ENCODE measurements around the gene RASD2. TPM values are rescaled to one million over a fixed set of nuclear protein-coding genes. Genes with fewer than 3 reads are reported as not detected.
"Not testable (repeated sequence)": the region's sequence is repeated elsewhere in the genome, so short reads cannot be mapped to it uniquely, and the experiment has no call there.

The RASD2 gene
- total RNA-seq, 1 experiment from 2014 or later, result 3.1 TPM

GRCh38 chr22:35514366-35514765 lies 26.3 kb upstream of the RASD2 start:
- DNase-seq (ENCODE audit: low spot score) (no peak), ATAC-seq (no peak)
- ChIA-PET POLR2A (no interaction called here), CTCF (no interaction called here)
- H3K27ac Mint-ChIP-seq, result no peak overlapping the region
- H3K4me1 Mint-ChIP-seq, result peaks cover 41% of the 10 kb centered on the region
- H3K4me3 Mint-ChIP-seq, result no peak overlapping the region
- H3K36me3 Mint-ChIP-seq, result no peaks in the 10 kb centered on the region
- peaks cover 3% of the 10 kb centered on the region; the same call in 1 of the 2 replicates for H3K27me3 Mint-ChIP-seq (ENCODE audit: low read depth)
- TF ChIP-seq ATF6 (CRISPR knock-in tag; IDR thresholded peaks at IDR 0.05), result no peak
- no peak for TF ChIP-seq STAT6 (CRISPR knock-in tag; conservative IDR thresholded peaks at IDR 0.05; ENCODE audit: low read depth)
- TF ChIP-seq E2F1 (CRISPR knock-in tag; IDR thresholded peaks at IDR 0.05), result no peak
- TF ChIP-seq ZBTB21 (CRISPR knock-in tag; IDR thresholded peaks at IDR 0.05; ENCODE audit: borderline replicate concordance), result no peak
- TF ChIP-seq SOX15 (CRISPR knock-in tag; IDR thresholded peaks at IDR 0.05), result no peak
- no peak for TF ChIP-seq ZSCAN18 (CRISPR knock-in tag; IDR thresholded peaks at IDR 0.05)
- TF ChIP-seq CTCF (IDR thresholded peaks at IDR 0.05), result no peak
- TF ChIP-seq RELA (CRISPR knock-in tag; IDR thresholded peaks at IDR 0.05; ENCODE audit: borderline replicate concordance), result no peak
- no peak for TF ChIP-seq NR1H2 (CRISPR knock-in tag; IDR thresholded peaks at IDR 0.05)
- no peak for TF ChIP-seq IRF2 (CRISPR knock-in tag; IDR thresholded peaks at IDR 0.05; ENCODE audit: borderline replicate concordance, low read depth)
- TF ChIP-seq IRF1 (CRISPR knock-in tag; IDR thresholded peaks at IDR 0.05), result no peak
- TF ChIP-seq ETV6 (CRISPR knock-in tag; IDR thresholded peaks at IDR 0.05), result no peak
- H3K9me3 Mint-ChIP-seq, result no peaks in the 10 kb centered on the region

GRCh38 chr22:35515952-35516351 lies 24.7 kb upstream of the RASD2 start:
- H3K4me3 Mint-ChIP-seq; H3K27ac Mint-ChIP-seq; DNase-seq (ENCODE audit: low spot score); ATAC-seq; POLR2A ChIA-PET; H3K36me3 Mint-ChIP-seq; H3K27me3 Mint-ChIP-seq (ENCODE audit: low read depth); H3K9me3 Mint-ChIP-seq: not testable (repeated sequence)
- peaks cover 27% of the 10 kb centered on the region for H3K4me1 Mint-ChIP-seq
- CTCF ChIA-PET, result interaction anchor here (1.4 to 1.8 kb wide), 2 partner anchors 33 to 85 kb away, joined by 4 to 8 read pairs; no protein-coding TSS in a partner anchor
